CD4-positive, alpha-beta T cell (primary cell): ENCODE measurements around the gene USP17L13. TPM values are rescaled to one million over a fixed set of nuclear protein-coding genes. Genes with fewer than 3 reads are reported as not detected.
"Not testable (repeated sequence)": the region's sequence is repeated elsewhere in the genome, so short reads cannot be mapped to it uniquely, and the experiment has no call there.

Source experiments
- ATAC-seq: fragments of 200-7000 bp; cut with Tn5 transposase; one replicate; pipeline ENCODE4 v1.10.0; 2022; ENCODE audit warnings: mild to moderate bottlenecking; ENCODE audit not compliant: poor library complexity
- CTCF ChIA-PET: fragments of 350-600 bp; sonication (Branson Sonifier 250); formaldehyde crosslinking; loops from one replicate; lab custom pipeline; 2021; ENCODE audit warnings: antibody characterized with exemption, inconsistent platforms; lab: Charles Lee
- POLR2A ChIA-PET: fragments of 350-600 bp; sonication (Branson Sonifier 250); formaldehyde crosslinking; loops from one replicate; lab custom pipeline; 2021; ENCODE audit warnings: antibody characterized with exemption, inconsistent platforms; lab: Charles Lee
- DNase-seq, 14 experiments: peaks; one replicate each; pipeline ENCODE4 v3.0.0-alpha.2; 2013 to 2020; ENCODE audit warnings: mixed read lengths in 2 of 14
- H3K27ac ChIP-seq, 2 donors: one replicate each; pipeline versions ENCODE4 v1.5.1 to v1.7.0; 2013; ENCODE audit warnings: low read length in 2 of 2, low read depth in 1 of 2, mild to moderate bottlenecking in 1 of 2
- H3K27me3 ChIP-seq, 2 experiments: 1 replicate in 1 of 2; 2 replicates in 1 of 2; pipeline versions ENCODE4 v1.6.1 to v1.7.0; 2013; ENCODE audit warnings: low read length in 2 of 2, control low read depth in 1 of 2, mild to moderate bottlenecking in 1 of 2, moderate library complexity in 1 of 2; ENCODE audit not compliant: insufficient read depth in 2 of 2, control insufficient read depth in 1 of 2
- H3K36me3 ChIP-seq: one replicate; pipeline ENCODE4 v1.6.1; 2013; ENCODE audit warnings: low read length, control low read depth; ENCODE audit not compliant: insufficient read depth
- H3K4me1 ChIP-seq: one replicate; pipeline ENCODE4 v1.6.1; 2013; ENCODE audit warnings: low read length, control low read depth; ENCODE audit not compliant: insufficient read depth
- H3K4me3 ChIP-seq: one replicate; pipeline ENCODE4 v1.5.1; 2013; ENCODE audit warnings: mild to moderate bottlenecking, low read length, moderate library complexity
- H3K9me3 ChIP-seq, 2 experiments: 1 replicate in 1 of 2; 2 replicates in 1 of 2; pipeline versions ENCODE4 v1.6.1 to v1.7.0; 2013; ENCODE audit warnings: low read length in 2 of 2, mild to moderate bottlenecking in 2 of 2, control low read depth in 1 of 2, moderate library complexity in 1 of 2; ENCODE audit not compliant: control insufficient read depth in 1 of 2, insufficient read depth in 1 of 2
- H3K27ac Mint-ChIP-seq: one replicate; pipeline ENCODE4 v1.8.0; 2020; ENCODE audit warnings: mixed read lengths
- H3K27me3 Mint-ChIP-seq: one replicate; pipeline ENCODE4 v1.8.0; 2021; ENCODE audit warnings: mixed read lengths
- H3K36me3 Mint-ChIP-seq: one replicate; pipeline ENCODE4 v1.8.0; 2021; ENCODE audit warnings: low read depth, mixed read lengths
- H3K4me1 Mint-ChIP-seq: one replicate; pipeline ENCODE4 v1.8.0; 2021; ENCODE audit warnings: low read depth, mixed read lengths
- H3K4me3 Mint-ChIP-seq: one replicate; pipeline ENCODE4 v1.8.0; 2020; ENCODE audit warnings: mild to moderate bottlenecking, mixed read lengths
- H3K9me3 Mint-ChIP-seq: one replicate; pipeline ENCODE4 v1.8.0; 2020; ENCODE audit warnings: mixed read lengths
- intact Hi-C, 2 experiments: fragments of 100-400 bp; cut with DNase I in 1 of 2; cut with micrococcal nuclease in 1 of 2; formaldehyde crosslinking; loops; one replicate each; pipeline versions ENCODE4 v1.15.1 to v1.9.0; 2023 to 2025; cut with DNase I, micrococcal nuclease
- polyA plus RNA-seq, 2 donors: library from polyadenylated mRNA; unstranded; fragments of 120-200 nt; gene quantifications; one replicate each; pipeline ENCODE4 v1.2.1, GENCODE V29; 2013
- total RNA-seq, 174 experiments: library from RNA in 2 of 174; stranded (reverse) in 2 of 174; gene quantifications; one replicate each; pipeline ENCODE4 v1.2.3 and lab custom pipeline; 2021 to 2026

USP17L13 gene, protein sequence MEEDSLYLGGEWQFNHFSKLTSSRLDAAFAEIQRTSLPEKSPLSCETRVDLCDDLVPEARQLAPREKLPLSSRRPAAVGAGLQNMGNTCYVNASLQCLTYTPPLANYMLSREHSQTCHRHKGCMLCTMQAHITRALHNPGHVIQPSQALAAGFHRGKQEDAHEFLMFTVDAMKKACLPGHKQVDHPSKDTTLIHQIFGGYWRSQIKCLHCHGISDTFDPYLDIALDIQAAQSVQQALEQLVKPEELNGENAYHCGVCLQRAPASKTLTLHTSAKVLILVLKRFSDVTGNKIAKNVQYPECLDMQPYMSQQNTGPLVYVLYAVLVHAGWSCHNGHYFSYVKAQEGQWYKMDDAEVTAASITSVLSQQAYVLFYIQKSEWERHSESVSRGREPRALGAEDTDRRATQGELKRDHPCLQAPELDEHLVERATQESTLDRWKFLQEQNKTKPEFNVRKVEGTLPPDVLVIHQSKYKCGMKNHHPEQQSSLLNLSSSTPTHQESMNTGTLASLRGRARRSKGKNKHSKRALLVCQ
- total RNA-seq, result not detected
- not detected for polyA plus RNA-seq (2013, experiment 1 of 2)
- not detected for polyA plus RNA-seq (2013, experiment 2 of 2)
- total RNA-seq (lab: John Stamatoyannopoulos, UW), result 0 reads per million in 172 experiments

GRCh38 chr4:9224596-9224995, at the start of gene USP17L13:
Gene USP17L13 (plus strand): TSS chr4:9224896. CDS start chr4:9224896, 0 bp downstream.
- H3K4me3 ChIP-seq, H3K27ac Mint-ChIP-seq, H3K4me1 Mint-ChIP-seq, H3K9me3 Mint-ChIP-seq, H3K36me3 Mint-ChIP-seq, H3K36me3 ChIP-seq, intact Hi-C loops, H3K27ac ChIP-seq, CTCF ChIA-PET, POLR2A ChIA-PET, DNase-seq, H3K27me3 Mint-ChIP-seq, H3K4me1 ChIP-seq, H3K27me3 ChIP-seq, H3K4me3 Mint-ChIP-seq, ATAC-seq, H3K9me3 ChIP-seq: not testable (repeated sequence)

DNA sequence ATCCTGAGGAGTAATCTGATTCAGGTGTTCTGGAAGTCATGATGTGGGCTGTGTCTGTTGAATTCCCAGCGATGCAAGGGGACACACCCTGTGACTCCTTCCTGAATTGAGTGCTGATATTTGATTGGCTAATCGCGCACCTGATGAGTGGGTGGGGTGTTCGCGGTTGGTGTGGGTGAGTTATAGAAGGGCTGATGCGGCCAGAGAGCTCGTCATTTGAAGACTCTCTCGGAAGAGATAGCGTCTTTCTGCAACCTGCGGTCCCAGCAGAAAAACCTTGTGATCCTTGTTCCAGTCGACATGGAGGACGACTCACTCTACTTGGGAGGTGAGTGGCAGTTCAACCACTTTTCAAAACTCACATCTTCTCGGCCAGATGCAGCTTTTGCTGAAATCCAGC, 14.3 kb upstream of the USP17L13 start, which contains the start of gene USP17L10:
Gene USP17L10, plus strand, starts transcription at position 301 of the 400 bp plus-strand sequence. Its CDS starts 0 bp downstream, at position 301.
- intact Hi-C loops, CTCF ChIA-PET, H3K4me3 Mint-ChIP-seq: not testable (repeated sequence)

DNA sequence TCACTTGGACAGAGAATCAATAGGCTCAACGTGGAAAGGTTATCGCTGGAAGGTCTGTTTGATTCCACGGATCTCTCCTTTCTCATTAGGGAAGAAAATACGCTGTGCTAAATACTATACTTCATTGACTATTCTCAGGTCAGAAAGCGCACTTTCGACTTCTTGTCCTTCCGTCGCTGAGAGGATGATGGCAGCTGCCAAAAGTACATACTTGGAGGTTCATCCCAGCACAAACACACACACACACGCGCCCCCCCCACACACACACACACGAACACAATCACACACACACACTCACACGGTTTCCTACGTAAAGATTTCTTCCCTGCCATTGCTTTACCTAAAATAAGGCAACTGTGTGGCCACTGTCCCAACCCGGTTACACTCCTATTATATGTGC, 10.0 kb upstream of the USP17L13 start:
- H3K36me3 ChIP-seq, H3K27me3 ChIP-seq, H3K4me1 Mint-ChIP-seq, CTCF ChIA-PET, H3K27ac ChIP-seq, H3K4me3 ChIP-seq, POLR2A ChIA-PET, H3K9me3 ChIP-seq, H3K36me3 Mint-ChIP-seq, H3K27ac Mint-ChIP-seq, H3K27me3 Mint-ChIP-seq, H3K9me3 Mint-ChIP-seq, ATAC-seq, H3K4me1 ChIP-seq, H3K4me3 Mint-ChIP-seq, intact Hi-C loops: not testable (repeated sequence)
- DNase-seq, result peak in 1 of 14 experiments; percentile 3

More for the DNA sequence above, 14.3 kb upstream of the USP17L13 start, which contains the start of gene USP17L10:
- H3K27me3 ChIP-seq, DNase-seq, POLR2A ChIA-PET, H3K4me1 ChIP-seq, ATAC-seq, H3K9me3 Mint-ChIP-seq, H3K36me3 Mint-ChIP-seq, H3K27ac Mint-ChIP-seq, H3K27ac ChIP-seq, H3K4me1 Mint-ChIP-seq, H3K9me3 ChIP-seq, H3K36me3 ChIP-seq, H3K27me3 Mint-ChIP-seq, H3K4me3 ChIP-seq: not testable (repeated sequence)

DNA sequence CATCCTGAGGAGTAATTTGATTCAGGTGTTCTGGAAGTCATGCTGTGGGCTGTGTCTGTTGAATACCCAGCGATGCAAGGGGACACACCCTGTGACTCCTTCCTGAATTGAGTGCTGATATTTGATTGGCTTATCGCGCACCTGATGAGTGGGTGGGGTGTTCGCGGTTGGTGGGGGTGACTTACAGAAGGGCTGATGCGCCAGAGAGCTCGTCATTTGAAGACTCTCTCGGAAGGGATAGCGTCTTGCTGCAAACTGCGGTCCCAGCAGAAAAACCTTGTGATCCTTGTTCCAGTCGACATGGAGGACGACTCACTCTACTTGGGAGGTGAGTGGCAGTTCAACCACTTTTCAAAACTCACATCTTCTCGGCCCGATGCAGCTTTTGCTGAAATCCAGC, 9.6 kb upstream of the USP17L13 start, which contains the start of gene USP17L11:
Gene USP17L11, plus strand, starts transcription at position 301 of the 400 bp plus-strand sequence. Its CDS starts 0 bp downstream, at position 301.
- intact Hi-C loops, ATAC-seq, H3K36me3 ChIP-seq, H3K9me3 ChIP-seq, H3K4me3 Mint-ChIP-seq, H3K27me3 Mint-ChIP-seq, CTCF ChIA-PET, DNase-seq, H3K9me3 Mint-ChIP-seq, H3K27ac ChIP-seq, H3K4me1 Mint-ChIP-seq, H3K27me3 ChIP-seq, H3K36me3 Mint-ChIP-seq, H3K27ac Mint-ChIP-seq, POLR2A ChIA-PET, H3K4me3 ChIP-seq, H3K4me1 ChIP-seq: not testable (repeated sequence)

DNA sequence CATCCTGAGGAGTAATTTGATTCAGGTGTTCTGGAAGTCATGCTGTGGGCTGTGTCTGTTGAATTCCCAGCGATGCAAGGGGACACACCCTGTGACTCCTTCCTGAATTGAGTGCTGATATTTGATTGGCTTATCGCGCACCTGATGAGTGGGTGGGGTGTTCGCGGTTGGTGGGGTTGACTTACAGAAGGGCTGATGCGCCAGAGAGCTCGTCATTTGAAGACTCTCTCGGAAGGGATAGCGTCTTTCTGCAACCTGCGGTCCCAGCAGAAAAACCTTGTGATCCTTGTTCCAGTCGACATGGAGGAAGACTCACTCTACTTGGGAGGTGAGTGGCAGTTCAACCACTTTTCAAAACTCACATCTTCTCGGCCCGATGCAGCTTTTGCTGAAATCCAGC, 4.8 kb upstream of the USP17L13 start, which contains the start of gene USP17L12:
Gene USP17L12, plus strand, starts transcription at position 301 of the 400 bp plus-strand sequence. Its CDS starts 0 bp downstream, at position 301.
- intact Hi-C loops, H3K27me3 Mint-ChIP-seq, H3K4me3 ChIP-seq, H3K4me3 Mint-ChIP-seq, H3K9me3 Mint-ChIP-seq, H3K9me3 ChIP-seq, H3K4me1 Mint-ChIP-seq, H3K27ac ChIP-seq, H3K36me3 Mint-ChIP-seq, DNase-seq, H3K27me3 ChIP-seq, POLR2A ChIA-PET, H3K27ac Mint-ChIP-seq, CTCF ChIA-PET, H3K4me1 ChIP-seq, ATAC-seq, H3K36me3 ChIP-seq: not testable (repeated sequence)

GRCh38 chr4:9230249-9230648, 5.6 kb downstream of the USP17L13 start:
- H3K4me3 Mint-ChIP-seq, H3K4me1 ChIP-seq, H3K36me3 Mint-ChIP-seq, H3K4me1 Mint-ChIP-seq, H3K27me3 ChIP-seq, H3K4me3 ChIP-seq, intact Hi-C loops, CTCF ChIA-PET, H3K36me3 ChIP-seq, ATAC-seq, POLR2A ChIA-PET, H3K9me3 Mint-ChIP-seq, H3K27me3 Mint-ChIP-seq, H3K27ac Mint-ChIP-seq, H3K9me3 ChIP-seq, H3K27ac ChIP-seq: not testable (repeated sequence)
- DNase-seq, result peak in 1 of 14 experiments; percentile 24
